GM21619 (cell line): ENCODE measurements around the gene SPECC1.
"Not testable (repeated sequence)": the region's sequence is repeated elsewhere in the genome, so short reads cannot be mapped to it uniquely, and the experiment has no call there.

Experiments
- ATAC-seq: cut with Tn5 transposase; IDR thresholded peaks from one replicate; pipeline ENCODE4 v1.9.1; 2021; ENCODE audit not compliant: unreplicated experiment

The SPECC1 gene

GRCh38 chr17:20228410-20228809, 219.3 kb downstream of the SPECC1 start:
- ATAC-seq, result no peak

DNA sequence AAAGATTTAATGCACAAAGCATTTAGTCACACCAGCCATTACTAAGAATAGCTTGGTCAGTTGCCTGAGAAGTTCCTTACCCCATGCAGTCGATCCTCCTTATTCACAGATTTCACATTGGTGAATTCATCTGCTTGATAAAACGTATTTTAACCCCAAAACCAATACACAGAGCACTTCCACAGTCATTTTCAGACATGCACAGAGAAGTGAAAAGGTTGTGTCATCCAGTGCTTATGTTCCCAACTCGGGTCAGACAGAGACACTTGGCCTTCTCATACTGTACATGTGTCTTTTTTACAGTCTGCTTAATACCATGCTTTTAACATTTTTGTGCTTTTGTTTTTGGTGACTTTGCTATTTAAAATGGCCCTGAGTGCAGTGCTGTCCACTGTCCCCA, 219.7 kb downstream of the SPECC1 start:
- no peak for ATAC-seq

DNA sequence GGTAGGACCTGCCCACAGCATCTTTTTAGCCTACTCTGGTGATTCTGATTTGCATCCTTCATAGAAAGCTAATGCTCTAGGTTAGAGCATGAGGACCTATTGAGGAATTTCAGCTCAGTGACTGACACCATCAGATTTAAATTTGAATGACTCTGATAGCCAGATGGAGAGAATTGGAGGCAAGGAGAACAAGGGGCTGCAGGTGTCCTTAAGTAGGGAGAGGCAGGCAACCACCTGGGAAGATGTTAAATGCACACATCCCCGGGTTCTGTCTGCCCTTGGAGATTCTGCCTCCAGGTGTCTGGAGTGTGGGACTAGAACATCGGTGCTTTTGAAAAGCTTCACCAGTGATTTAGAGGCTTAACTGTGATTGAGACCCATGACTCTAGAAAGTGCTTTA, 221.8 kb downstream of the SPECC1 start:
- ATAC-seq, result no peak

DNA sequence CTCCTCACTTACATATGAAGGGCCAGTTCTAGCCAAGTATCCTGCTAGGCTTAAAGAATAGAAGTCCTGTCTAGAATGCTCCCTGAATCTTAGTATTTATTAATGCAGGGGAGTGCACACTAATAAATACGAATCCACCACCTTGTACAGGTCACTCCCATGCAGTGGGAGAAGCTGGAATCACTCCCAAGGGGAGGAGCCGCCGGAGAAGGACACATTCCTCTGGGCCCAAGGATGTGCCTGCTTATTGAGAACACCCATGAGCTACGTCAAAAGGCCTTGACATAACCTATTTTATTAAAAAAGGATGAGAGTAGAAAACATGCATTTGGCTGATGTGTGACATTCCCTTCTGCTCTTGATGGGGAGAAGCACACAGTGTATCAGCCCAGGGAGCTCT, 223.5 kb downstream of the SPECC1 start:
- no peak for ATAC-seq

- no peak for ATAC-seq
Observed at GRCh38 chr17:20234276-20234675, 225.1 kb downstream of the SPECC1 start.

DNA sequence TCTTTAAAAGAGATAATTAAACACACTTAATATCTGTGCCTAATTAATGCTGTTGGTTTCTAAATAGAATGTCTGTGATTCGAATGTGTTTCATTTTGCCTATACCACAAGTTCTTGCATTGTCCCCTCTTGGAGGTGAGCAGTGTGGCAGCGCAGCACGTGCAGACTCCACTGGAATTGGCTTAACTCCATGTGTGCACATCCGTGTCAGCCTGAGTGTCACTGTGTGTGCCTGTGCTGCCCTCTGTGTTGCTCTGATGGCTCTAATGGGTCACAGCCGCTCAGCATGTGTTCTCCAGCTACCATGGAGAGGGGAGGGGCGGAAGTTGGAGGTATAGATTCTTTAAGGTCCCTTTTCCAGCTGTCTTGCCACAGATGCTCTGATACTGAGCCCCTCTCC, 226.6 kb downstream of the SPECC1 start:
- ATAC-seq, result no peak

GRCh38 chr17:20236578-20237227, 227.5 kb downstream of the SPECC1 start:
- ATAC-seq, result no peak

DNA sequence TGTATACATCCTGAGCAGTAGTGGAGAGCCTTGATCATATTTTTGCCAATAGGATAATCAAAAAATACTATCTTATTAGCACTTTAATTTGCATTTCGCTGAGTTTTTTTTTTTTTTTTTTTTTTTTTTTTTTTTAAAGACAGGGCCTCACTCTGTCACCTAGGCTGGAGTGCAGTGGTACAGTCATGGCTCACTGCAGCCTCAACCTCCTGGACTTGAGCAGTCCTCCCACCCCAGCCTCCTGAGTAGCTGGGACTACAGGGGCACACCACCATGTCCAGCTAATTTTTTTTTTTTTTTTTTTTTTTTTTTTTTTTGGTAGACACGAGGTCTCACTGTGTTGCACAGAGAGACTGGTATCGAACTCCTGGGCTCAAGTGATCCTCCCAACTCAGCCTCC, 230.6 kb downstream of the SPECC1 start:
- not testable (repeated sequence) for ATAC-seq

DNA sequence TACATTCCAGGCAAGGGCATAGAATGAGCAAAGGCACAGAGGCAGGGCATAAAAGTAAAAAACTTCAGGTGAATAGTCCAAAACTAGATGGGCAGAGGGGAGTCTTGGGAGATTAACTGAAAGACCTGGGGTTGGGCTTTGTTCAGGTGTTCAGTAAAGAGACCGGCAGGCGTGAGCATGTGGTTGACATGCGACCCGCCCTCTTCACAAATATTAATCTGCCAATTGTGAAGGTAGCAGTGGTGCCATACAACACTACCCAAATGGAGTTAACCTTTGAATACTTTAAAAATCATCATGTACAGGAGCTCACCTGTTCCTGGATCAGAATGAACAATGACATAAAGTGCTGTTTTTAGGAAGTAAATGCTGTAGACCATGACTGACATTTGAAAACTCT, 232.7 kb downstream of the SPECC1 start:
- ATAC-seq, result no peak

DNA sequence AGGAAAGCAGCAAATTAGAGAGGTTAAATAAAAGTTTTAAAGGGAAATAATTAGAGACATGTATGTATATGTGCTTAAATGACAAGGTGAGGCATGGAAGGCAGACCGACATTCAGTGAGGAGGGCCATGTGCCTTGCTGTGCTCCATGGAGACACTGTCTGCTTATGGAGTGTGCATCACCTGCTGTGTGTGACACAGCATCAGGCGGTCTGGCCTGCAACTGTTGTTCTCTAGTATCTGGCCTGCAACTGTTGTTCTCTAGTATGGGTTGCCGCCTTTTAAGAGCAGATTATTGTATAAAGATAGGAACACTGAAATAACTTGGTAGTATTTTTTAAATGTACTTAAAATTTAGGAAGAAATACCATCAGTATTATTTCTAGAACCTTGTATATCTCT, 233.1 kb downstream of the SPECC1 start:
- ATAC-seq, result no peak

GRCh38 chr17:20243524-20243923, 234.4 kb downstream of the SPECC1 start:
- ATAC-seq, result no peak

DNA sequence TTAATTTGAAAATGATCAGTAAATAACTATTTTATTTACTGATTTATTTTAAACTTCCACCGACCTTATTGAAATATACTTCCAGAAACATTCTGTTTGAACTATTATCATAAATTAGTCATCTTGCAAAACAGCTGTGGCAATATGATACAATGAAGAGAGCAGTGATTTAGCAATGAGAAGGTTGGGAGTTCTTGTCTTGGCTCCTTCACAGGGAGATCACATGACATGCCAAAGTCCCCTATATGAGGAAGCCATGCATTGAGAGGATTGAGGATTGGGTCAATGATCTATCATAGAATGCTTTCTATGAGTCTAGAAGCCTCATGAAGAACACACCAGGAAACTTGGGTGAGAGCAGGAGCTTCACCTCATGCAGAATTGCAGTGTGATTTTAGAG, 235.5 kb downstream of the SPECC1 start:
- ATAC-seq, result no peak

- no peak for ATAC-seq
Observed at GRCh38 chr17:20246692-20247091, 237.5 kb downstream of the SPECC1 start.

DNA sequence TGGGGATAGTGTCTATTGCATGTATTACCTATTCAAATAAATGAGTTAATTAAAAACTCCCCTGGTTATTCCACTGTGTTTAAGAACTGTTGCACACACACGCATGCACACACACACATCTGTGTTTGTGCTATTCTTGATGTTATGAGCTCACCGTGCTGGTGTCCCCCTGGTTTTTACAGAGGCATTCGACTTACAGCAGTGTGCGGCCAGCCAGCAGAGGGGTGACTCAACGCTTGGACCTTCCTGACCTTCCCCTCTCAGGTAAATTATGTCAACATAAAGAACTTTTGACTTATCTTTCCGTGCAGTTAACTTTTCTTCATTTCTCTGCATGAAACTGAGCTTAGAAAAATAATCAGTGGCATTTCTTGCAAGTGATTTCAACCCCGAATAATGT, 244.2 kb downstream of the SPECC1 start:
- no peak for ATAC-seq

- ATAC-seq, result no peak
Observed at GRCh38 chr17:20254541-20254940, 245.4 kb downstream of the SPECC1 start.

DNA sequence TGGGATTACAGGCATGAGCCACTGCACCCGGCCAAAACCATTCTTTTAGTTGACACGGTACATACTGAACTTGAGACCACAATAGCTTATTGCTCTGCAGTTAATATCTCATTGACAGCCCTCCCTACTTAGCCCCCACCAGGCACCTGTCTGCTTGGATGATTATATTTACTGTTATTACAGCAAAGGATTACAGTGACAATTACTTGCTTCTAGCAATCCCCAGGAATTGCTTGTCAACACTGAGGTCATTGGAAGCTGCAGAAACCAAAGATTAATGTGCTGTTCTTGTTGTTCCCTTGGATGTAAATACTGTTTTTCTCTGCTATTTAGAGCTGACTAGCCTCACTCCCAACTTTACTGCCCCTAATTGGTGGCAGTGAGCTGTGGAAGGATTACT, 247.0 kb downstream of the SPECC1 start:
- ATAC-seq, result no peak

- ATAC-seq, result no peak
Observed at GRCh38 chr17:20257008-20257407, 247.8 kb downstream of the SPECC1 start.

DNA sequence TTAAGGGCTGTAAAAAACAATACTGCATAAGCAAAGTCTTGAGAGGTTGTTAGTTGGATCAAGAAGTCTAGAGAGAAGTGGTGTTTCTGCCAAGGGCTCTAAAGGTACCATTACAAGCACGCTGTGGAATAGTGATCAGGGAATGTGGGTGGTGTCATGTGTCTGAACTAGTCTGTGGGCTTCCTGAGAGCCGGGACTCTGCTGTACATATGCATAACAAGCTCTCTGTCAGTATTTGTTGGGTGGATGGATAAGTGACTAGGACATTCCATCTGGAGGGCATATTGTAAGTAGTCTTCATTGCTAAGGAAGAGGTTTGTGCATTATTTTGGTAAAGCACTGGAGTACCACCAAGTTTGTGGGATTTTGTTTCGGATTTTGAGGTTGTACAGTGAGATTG, 248.6 kb downstream of the SPECC1 start:
- ATAC-seq, result no peak

DNA sequence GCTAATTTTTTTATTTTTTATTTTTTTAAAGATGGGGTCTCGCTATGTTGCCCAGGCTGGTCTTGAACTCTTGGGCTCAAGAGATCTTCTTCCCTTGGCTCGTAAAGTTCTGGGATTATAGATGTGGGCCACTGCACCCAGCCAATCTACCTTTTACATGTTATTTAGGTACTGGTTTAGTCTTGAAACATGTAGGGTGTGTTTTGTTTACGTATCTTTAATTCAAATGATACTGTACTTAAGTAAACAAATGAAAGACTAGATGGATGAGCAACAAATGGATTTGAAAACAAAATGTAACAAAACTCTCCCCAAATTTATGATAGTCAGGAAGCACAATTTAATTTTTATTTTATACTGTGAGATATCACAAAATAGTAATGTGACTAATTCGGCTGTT, 250.5 kb downstream of the SPECC1 start:
- ATAC-seq, result no peak

GRCh38 chr17:20260268-20260667, 251.1 kb downstream of the SPECC1 start:
- no peak for ATAC-seq

DNA sequence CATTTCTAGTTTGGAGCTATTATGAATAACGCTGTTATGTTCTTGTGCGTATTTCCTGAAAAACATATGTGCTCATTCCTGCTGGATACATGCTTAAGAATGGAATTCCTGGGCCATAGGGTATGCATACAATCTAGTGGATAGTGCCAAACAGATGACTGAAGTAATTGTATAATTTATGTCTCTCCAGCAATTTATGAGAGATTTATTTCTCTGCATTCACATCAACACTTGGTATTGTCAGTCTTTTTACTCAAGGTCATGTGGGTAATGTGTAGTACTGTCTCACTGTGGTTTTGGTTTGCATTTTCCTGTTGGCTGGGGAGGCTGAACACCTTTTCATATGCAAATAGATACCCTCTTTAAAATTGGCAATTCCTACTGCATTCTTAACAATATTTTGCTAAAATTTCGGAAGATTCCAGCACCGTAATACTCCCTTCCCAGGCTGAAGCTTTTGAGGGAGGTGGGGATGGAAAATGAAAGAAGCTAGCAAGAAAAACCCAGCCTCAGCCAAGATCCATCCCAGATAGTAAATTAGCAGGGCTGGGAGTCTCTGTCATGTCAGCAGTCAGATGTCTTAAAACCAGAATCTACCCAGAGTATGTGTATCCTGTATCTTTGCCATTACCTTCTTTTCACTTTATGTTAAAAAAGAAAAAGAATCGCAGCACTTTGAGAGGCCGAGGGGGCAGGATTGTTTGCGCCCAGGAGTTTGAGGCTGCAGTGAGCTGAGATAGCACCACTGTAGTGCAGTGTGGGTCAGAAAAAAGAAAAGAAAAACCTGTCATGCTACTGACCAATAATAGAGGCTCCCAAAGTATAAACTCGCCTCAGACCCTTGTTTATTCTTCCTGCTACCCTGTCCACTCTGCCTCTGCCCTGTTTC, 253.3 kb downstream of the SPECC1 start:
- ATAC-seq, result no peak

- not testable (repeated sequence) for ATAC-seq
Observed at GRCh38 chr17:20263115-20263433, 253.9 kb downstream of the SPECC1 start.

GRCh38 chr17:20263595-20263994, 254.4 kb downstream of the SPECC1 start:
- ATAC-seq, result no peak
